ENCODE data around the gene CDC14A.
A peak's percentile ranks its signal among the peaks of the same experiment; 100 is the strongest.

The CDC14A gene

GRCh38 chr1:100455478-100456072 is 103.3 kb downstream of the CDC14A start:
- peak; percentile 8 for DNase-seq

- no peak for DNase-seq
These were observed 104.6 kb downstream of the CDC14A start for GRCh38 chr1:100456880-100457279.

- DNase-seq, result no peak
These were observed 105.4 kb downstream of the CDC14A start for GRCh38 chr1:100457683-100458082.

GRCh38 chr1:100458661-100459357 is 106.5 kb downstream of the CDC14A start:
- DNase-seq, result peak; percentile 45

GRCh38 chr1:100459358-100460114 is 107.2 kb downstream of the CDC14A start:
- DNase-seq, result peak; percentile 73

- DNase-seq, result peak; percentile 85
These were observed 108.9 kb downstream of the CDC14A start for GRCh38 chr1:100461222-100461621.

GRCh38 chr1:100462326-100463025 is 110.2 kb downstream of the CDC14A start:
- peak; percentile 38 for DNase-seq

GRCh38 chr1:100463791-100464424 is 111.6 kb downstream of the CDC14A start:
- peak; percentile 72 for DNase-seq

- peak; percentile 47 for DNase-seq
These were observed 117.3 kb downstream of the CDC14A start for GRCh38 chr1:100469578-100469977.

- no peak for DNase-seq
These were observed 122.5 kb downstream of the CDC14A start for GRCh38 chr1:100474834-100475233.

GRCh38 chr1:100476735-100477290 is 124.5 kb downstream of the CDC14A start:
- DNase-seq, result no peak

GRCh38 chr1:100478816-100479215 is 126.5 kb downstream of the CDC14A start:
- no peak for DNase-seq

GRCh38 chr1:100479620-100480338 is 127.5 kb downstream of the CDC14A start:
- DNase-seq, result no peak

GRCh38 chr1:100481303-100481702 is 129.0 kb downstream of the CDC14A start:
- DNase-seq, result no peak

- no peak for DNase-seq
These were observed 129.9 kb downstream of the CDC14A start for GRCh38 chr1:100482167-100482566.

- DNase-seq, result no peak
These were observed 130.4 kb downstream of the CDC14A start for GRCh38 chr1:100482748-100483147.

- no peak for DNase-seq
These were observed 130.9 kb downstream of the CDC14A start for GRCh38 chr1:100483230-100483629.

- DNase-seq, result peak; percentile 14
These were observed 133.6 kb downstream of the CDC14A start for GRCh38 chr1:100485855-100486258.

GRCh38 chr1:100494393-100495084 is 142.2 kb downstream of the CDC14A start:
- DNase-seq, result no peak

- no peak for DNase-seq
These were observed 144.6 kb downstream of the CDC14A start for GRCh38 chr1:100496896-100497295.

GRCh38 chr1:100497796-100498195 is 145.5 kb downstream of the CDC14A start:
- no peak for DNase-seq

Measured in NCI-H69 (cell line).